HG03159 (cell line): Measurements from ENCODE around the gene PCNX1.
"Not testable (repeated sequence)": the region's sequence is repeated elsewhere in the genome, so short reads cannot be mapped to it uniquely, and the experiment has no call there.

Source experiments
- ATAC-seq: cut with Tn5 transposase; IDR thresholded peaks from one replicate; pipeline ENCODE4 v1.9.1; 2021; ENCODE audit warnings: mild to moderate bottlenecking, moderate library complexity; ENCODE audit not compliant: unreplicated experiment

PCNX1 gene

GRCh38 chr14:70909733-70910614 is 2.7 kb downstream of the PCNX1 start:
- no peak for ATAC-seq

DNA sequence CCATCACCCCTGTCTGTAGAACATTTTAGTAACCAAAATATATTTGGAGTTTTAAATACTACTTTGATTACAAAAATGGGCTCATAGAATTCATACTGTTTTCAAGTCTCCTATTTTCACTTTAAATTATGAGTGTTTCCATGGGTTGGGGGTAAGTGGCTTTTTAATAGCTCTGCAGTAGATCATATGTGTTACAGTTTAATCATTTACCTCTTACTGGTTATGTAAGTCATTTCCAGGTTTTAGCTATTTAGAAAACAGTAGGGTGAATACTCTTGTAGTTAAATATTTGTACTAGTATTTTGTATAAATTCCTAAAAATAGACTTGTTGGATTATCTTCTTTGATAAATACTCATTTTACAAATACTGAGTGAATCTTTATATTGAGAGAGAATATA is 8.2 kb downstream of the PCNX1 start:
- no peak for ATAC-seq

GRCh38 chr14:70916300-70916699 is 9.0 kb downstream of the PCNX1 start:
- no peak for ATAC-seq

GRCh38 chr14:70916799-70917198 is 9.5 kb downstream of the PCNX1 start:
- ATAC-seq = no peak

DNA sequence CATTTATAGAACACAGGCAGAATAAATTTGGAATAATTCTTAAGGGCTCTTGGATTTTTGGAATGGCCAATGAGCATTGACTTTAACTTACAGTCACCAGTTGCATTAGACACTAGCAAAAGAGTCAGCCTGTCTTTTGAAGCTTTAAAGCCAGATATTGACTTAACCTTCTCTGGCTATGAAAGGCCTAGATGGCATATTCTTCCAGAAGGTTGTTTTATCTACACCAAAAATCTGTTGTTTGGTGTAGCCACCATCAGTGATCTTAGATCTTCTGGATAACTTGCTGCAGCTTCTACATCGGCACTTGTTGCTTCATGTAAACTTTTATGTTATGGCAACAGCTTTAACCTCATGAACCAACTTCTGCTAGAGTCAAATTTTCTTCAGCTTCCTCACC is 10.4 kb downstream of the PCNX1 start:
- no peak for ATAC-seq

GRCh38 chr14:70919774-70920173 is 12.5 kb downstream of the PCNX1 start:
- ATAC-seq = no peak

DNA sequence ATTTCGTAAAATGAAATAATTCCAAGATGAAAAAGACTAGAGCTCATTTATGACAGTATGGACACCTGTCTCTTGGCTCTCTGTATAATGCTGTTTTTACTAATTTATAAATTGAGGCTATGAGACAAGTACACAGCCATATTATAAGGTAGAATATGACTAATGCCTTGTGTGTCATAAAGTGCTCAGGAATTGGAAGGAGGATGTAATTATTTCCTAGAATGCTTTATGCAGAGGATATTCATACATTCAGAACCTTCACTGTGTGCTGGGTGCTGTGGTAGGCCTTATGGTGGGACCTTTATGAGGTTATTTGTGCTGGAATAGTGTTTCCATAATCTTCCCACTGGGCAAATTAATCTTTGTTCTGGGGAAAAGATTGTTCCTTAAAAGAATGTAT is 13.3 kb downstream of the PCNX1 start:
- no peak for ATAC-seq

DNA sequence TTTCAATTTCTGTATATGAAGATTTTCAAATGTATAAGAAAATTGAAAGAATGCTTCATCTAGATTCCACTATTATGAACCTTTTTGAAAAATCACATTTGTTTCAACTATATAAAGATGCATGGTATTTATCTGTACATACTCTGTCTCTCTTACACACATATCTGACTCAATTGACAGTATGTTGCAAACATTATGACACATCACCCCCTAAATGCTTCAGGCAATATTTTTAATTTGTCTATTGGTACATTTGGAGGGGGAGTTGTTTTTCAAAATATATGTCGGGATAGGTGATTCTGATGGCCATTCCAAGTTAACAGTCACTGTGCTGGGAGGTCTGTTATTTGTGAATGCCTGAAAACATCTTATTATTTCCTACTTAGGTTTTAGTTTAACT is 14.4 kb downstream of the PCNX1 start:
- ATAC-seq = no peak

DNA sequence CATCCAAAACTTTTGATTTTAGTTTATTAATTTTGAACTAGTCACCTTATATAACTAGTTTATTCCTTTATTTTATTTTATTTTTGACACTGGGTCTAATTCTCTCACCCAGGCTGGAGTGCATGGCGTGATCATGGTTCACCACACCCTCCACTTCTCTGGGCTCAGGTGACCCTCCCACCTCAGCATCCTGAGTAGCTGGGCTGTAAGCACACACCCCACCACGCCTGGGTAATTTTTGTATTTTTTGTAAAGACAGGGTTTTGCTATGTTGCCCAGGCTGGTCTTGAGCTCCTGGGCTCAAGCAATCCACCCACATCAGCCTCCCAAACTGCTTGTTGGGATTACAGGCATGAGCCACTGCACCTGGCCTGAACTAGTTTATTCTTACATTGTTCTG is 17.3 kb downstream of the PCNX1 start:
- ATAC-seq = no peak

- ATAC-seq = no peak
Measured at GRCh38 chr14:70926235-70926830, 19.1 kb downstream of the PCNX1 start.

DNA sequence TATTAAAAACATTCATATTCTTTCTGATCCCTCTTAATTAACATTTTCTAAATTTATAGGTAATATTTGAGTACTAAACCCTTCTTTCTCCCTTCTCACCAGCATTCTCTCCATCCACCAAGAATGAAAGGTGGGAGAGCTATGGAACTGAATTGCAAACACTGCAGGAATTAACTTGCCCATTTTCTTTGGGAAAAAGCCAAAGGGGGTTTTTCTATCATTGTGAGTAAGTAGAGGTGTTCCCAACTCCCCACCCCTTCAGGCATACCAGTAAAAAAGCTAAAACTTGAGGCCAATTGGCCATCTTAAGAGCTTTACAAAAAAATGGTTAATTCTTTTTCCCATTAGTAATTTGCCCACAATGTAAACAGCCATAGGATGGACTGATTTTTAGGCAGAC is 23.7 kb downstream of the PCNX1 start:
- ATAC-seq = no peak

DNA sequence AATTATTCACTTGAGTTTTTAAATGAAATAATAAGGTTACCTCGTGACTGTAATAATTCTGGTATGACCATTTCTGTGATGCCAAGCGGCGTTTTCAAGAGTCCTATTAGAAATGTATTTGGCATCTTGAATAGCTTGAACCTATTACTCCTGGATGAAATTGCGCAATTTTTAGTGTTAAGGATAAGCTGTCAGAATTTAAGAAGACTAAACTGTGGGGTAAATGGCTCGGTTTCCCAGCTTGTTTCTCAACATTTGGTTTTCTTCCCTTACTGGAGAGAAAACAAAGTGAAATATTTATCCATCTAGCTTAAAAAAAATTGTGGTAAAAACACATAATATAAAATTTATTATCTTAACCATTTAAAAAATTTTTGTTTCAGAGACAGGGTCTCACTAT is 26.8 kb downstream of the PCNX1 start:
- no peak for ATAC-seq

DNA sequence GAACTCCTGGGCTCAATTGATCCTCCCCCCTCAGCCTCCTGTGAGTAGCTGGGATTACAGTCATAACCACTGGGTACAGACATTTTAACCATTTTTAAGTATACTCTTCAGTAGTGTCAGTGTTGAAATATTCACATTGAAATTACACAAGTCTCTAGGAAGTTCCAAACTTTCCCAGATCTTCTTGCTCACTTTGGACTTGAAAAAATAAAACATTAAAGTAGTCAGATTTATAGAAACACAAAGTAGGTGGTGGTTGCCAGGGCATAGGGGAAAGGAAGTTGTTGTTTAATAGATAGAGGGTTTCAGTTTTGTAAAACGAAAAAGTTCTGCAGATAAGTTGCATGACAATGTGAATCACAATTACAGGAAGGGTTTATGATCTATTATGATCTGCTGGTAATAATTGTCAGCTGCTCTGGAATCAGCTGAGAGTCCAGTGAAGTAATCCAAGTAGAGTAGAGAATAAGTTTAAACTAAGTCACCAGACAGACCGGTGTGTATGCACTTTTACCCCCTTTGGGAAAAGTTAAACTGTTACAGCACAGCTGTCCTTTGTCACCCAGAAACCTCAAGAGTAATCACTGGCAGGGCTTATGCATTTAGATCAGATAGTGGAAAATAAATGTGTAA is 27.4 kb downstream of the PCNX1 start:
- peak; percentile 88 for ATAC-seq

- ATAC-seq = peak; percentile 10
Measured at GRCh38 chr14:70935135-70935534, 27.9 kb downstream of the PCNX1 start.

DNA sequence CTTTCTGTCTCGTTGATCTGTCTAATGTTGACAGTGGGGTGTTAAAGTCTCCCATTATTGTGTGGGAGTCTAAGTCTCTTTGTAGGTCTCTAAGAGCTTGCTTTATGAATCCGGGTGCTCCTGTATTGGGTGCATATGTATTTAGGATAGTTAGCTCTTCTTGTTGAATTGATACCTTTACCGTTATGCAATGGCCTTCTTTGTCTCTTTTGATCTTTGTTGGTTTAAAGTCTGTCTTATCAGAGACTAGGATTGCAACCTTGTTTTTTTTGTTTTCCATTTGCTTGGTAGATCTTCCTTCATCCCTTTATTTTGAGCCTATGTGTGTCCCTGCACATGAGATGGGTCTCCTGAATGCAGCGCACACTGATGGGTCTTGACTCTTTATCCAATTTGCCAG is 32.4 kb downstream of the PCNX1 start:
- ATAC-seq = not testable (repeated sequence)

GRCh38 chr14:70941637-70942341 is 34.5 kb downstream of the PCNX1 start:
- not testable (repeated sequence) for ATAC-seq

DNA sequence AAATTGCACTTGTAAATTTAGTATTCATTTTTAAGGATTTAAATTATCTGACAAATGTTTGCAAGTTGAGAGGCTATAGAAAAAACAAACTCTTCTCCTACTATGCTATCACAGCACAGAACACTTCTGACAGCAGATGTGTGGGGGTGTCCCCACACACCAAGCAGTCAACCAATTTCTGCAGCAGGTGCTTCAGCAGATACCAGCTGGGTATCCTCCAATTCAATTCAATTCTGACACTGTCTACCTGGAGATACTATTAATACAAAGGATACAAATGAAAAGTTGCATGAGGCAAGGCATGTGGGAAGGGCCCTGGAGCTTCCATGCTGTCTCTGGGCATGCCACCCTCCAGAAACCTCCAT is 35.1 kb downstream of the PCNX1 start:
- no peak for ATAC-seq

GRCh38 chr14:70942721-70943120 is 35.5 kb downstream of the PCNX1 start:
- not testable (repeated sequence) for ATAC-seq

- ATAC-seq = no peak
Measured at GRCh38 chr14:70943838-70944237, 36.6 kb downstream of the PCNX1 start.

- ATAC-seq = no peak
Measured at GRCh38 chr14:70947739-70948138, 40.5 kb downstream of the PCNX1 start.

DNA sequence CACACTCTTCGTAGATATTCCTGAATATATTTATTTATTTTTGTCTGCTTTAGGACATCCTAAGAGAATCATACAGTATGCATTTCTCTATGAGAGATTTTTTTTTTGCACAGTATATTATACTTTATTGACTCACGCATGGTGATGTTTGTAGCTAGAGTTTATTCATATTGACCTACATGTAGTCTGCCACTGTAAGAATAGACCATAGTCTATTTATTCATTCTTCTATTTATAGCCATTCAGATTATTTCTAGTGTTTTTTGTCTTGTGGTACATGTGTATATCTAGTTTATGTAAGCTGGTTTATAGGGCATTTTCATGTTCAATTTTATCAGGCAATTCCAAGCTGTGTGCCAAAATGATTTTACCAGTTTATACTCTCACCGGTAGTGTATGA is 45.2 kb downstream of the PCNX1 start:
- ATAC-seq = no peak
